ENCODE data around the gene PHTF1.

The PHTF1 gene

DNA sequence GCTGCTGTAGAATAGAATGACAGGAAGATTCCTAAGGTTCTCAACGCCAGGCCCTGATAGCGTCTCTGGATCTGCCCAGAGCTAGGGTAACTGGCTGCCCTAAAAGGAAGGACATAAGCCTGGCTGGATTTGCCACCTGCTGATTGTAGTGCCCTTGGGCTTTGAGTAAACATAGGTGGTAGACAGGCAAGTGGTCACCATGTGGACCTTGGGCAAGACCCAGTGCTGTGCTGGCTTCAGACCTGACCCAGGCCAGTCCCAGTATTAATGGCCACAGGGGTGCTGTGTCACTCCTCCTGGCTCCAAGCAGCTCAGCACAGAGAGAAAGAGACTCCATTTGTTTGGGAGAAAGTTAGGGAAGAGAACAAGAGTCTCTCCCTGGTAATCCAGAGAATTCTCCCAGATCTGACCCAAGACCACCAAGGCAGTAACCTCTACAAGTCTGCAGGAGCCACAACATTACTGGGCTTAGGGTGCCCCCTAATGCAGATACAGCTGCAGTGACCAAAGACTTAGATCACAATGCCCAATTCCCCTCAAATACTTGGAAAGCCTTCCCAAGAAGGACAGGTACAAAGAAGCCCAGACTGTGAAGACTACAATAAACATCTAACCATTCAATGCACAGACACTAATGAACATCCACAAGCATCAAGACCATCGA is 44.5 kb downstream of the PHTF1 start:
- DNase-seq = no peak

DNA sequence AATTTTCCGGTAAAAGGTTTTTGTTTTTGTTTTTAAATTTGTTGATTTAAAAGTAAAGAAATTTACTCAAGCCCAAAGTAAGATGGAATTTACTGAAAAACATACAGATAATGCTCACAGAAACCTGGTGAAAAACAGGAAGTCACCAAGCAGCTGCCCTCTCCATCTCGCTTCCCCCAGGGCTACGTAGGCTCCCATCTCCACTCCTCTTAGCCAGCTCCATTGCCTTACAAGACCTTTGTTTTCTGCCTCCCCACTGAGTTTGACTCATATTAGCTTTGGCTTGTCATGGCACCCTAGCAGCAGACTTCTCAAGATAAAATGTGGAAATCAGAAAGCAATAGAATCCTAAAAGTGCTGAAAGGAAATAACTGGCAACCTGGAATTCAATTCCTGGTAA is 57.9 kb downstream of the PHTF1 start:
- no peak for DNase-seq

DNA sequence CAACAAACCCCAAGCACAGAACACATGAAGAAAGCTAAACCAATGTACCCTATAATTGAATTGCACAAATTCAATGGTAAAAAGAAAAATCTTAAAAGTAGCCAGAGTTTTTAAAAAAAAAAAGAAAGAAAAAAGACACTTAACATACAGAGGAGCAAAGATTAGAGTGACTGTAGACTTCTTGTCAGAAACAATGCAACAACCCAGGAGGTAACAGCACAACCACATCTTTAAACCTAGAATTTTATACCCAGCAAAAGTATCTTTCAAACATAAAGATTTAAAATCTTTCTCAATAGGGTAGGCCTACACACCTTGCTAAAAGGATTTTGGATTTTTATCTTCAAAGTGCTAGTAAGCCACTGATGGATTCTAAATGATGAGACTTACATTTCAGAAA is 64.4 kb downstream of the PHTF1 start:
- DNase-seq = no peak

DNA sequence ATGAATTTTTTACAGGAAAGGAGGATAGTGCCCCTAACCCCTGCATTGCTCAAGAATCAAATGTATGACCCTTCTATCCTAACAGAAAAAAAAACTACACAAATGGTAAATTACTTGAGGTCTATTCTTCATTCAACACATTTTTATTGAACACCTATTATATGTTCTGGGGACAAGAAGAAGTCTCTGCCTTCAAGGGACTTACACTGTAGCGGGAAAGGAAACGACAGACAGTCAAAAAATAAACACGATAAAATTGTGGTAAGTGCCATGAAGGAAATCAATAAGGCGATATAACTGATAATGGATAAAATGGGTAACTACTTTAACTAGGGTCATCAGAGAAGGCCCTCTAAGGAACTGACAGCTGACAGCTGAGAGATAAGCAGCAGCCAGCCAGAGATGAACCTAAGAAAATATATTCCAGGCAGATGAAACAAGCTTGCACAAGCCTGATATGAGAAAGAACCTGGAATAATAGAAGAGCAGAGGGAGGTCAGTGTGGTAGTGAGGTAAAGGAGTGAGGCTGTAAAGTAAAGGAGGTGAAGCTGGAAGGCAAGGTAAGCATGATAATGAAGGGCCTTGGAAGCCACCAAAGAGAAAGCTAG is 66.4 kb downstream of the PHTF1 start:
- DNase-seq = no peak

DNA sequence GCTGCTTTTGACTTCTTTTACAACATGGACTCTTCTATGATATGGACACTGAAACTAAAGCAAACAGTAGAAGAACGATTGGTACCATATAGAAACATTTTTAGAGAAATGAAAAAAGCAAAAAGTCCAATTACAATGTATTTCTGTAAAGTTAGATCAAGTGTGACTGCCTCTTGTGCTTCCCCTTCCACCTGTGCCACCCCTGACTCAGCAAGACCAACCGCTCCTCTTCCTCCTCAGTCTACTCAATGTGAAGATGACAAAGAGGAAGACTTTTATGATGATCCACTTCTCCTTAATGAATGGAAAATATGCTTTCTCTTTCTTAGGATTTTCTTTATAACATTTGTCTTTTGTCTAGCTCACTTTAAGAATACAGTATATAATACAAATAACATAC is 66.9 kb downstream of the PHTF1 start:
- no peak for DNase-seq

DNA sequence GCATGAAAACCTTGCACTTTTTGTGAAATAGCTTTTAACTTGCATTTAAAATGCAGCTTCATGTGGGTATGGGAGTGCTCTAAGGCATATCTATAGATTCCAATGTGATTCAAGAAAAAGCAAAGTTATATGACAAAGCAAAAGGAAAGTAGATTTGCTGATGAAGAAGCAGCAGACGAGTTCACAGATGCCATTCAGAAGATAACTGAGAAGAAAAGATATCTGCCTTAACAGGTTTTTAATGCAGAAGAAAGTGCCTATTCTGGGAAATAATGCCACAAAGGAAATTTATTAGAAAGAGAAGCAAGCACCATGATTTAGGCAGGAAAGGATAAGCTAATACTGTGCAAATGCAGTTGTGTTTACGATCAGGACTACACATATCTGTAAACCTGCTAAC is 68.1 kb downstream of the PHTF1 start:
- no peak for DNase-seq

DNA sequence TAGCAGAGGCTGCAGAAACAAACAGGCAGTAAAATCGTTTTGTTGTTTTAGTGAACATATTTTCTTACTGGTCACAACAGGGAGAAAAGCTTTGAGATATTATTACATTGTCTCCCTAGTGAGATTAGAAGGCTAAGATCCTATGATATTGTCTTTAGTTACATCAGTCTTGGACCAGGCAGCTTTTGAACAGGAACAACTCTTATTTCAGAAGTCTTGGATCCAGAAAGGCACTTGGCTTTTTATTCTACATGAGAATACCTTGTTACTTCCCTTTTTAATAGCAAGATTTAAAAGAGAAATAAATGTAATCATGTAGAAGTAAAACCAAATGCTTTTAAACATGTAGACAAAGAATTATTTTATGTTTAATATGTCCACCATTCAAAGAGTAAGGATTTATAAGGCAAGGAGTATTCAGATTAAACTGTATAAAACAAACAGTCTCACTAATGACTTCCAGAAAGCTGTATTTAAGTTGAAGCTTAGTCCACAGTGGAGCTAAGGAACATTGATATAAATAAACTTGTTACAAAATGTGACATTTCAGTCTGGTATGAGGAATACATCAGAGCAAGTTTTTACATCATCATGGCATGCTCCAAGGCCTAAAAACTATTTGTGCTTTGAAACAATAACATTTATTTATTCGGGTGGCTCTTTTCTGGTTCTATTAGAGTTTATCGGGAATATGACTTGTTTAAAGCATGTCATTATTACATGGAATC is 72.2 kb downstream of the PHTF1 start:
- no peak for DNase-seq

DNA sequence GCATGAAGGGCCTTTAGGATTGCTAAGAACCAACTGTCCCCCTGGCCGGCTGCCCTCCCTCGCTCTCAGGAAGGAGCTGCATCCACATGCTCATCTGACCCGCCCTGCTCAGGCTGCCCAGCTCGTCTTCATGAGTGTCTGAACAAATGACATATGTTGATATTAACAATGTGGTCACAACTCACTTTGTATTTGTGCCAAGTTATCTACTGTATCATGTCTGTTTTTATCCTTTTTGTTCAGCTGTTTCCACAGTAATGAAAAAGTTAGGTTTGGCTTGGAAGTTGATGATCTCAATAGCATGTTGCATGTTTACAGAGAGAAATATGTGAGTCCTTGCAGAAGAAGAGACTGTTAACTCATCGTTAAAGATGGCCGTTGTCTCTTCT is 75.1 kb downstream of the PHTF1 start:
- no peak for DNase-seq

DNA sequence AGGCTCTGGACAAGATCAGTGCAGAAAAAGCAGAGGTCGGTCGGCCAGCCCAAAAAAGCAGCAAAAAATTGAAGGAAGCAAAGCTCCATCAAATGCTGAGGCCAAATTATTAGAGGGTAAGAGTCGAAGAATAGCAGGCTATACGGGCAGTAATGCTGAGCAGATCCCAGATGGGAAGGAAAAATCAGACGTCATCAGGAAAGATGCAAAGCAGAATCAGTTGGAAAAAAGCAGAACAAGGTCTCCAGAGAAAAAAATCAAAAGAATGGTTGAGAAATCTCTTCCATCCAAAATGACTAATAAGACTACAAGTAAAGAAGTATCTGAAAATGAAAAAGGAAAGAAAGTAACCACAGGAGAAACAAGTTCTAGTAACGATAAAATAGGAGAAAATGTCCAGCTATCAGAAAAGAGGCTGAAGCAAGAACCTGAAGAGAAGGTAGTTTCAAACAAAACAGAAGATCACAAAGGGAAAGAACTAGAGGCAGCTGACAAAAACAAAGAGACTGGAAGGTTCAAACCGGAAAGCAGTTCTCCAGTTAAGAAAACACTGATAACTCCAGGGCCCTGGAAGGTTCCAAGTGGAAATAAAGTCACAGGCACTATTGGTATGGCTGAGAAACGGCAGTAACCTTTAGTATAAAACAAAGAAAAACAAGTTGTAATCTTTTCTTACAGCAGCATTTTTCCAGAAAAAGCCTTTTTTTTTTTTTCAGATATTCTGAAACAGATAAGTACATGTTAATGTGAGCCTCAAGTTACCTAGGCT is 75.7 kb downstream of the PHTF1 start:
- no peak for DNase-seq

DNA sequence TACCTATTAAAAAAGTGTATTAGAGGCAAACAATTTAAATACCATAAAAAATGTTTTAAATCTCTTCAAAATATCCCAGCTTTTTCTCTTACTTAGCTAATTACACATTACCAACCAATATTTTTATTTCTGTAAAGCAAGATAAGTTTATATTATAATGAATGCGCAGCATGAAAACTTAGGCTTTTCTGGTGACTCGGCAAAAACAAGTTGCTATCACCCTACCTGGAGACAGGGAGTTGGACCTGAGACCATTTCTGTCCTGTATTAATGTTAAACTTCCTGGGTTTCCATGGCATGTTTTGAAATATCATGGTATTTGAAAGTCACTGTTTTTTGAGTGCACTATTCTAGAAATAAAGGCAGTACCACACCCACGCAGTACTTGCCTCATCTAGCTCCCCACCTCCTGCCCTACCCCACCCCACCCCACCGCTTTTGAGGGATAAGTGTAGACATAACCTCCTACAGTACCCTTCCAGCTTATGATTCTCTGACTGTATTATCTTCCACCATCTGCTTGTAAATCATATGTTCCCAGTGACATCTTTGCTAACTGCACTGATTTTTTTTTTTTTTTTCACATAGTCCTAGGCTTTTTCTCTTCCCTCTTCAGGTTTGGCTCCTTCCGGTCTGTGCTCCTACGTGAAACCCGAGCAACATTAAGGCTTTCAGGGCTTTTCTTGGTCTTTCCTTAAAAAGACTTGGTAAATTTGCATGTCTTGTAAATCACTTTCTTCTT is 77.5 kb downstream of the PHTF1 start:
- DNase-seq = no peak

DNA sequence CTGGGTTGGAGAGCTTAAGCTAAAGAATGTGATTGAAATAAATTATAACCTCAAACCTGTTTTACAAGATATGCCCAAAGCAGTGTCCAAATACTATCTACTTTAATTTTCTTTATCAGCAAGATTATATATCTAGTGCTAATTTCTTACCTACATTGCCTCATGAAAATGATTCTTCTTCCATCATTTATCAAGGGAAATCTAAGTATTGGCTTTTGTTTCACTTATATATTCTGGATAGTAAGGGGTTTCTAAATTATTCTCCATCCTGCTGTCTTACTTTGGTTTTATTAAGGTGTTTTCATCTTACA is 81.2 kb downstream of the PHTF1 start:
- DNase-seq = no peak

DNA sequence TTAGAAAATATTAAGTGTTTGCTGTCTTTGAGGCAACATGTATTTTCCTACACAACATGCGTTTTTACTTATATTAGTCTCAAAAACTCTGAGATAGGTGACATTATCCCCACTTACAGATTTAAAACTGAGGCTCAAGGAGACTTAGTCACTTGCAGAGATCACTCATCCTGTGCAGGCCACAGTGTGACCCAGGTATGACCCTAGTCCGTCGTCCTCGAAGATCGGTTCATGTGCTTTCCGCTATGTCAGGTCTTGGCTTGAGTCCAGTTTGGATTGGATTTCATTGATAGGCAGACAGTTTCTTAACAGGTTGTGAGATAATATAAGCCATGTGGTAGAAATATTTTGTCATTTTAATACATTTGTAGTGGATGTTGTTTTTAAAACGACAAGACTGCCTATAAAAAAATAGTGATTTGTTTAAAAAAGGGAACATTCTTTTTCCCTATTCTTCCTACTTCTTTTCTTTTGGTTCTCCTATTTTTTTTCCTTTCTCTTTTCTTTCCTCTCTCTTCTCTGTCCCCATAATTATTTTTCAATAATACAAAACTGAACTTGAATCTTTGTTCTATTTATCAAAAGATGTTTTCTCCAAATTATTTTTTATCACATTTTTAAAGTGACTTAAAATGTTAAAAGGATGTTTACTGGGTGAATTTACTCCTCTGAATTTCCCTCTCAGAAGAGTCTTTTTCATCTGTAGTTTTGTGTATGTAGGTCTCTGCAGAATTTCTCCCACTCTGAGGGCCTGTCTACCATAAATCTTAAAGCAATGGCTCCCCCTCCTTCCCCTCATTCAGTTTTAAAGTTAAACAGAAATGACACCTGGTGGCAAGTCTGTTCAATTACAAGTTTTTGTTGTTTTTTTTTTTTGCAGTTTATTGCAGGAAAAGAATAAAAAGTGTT is 81.8 kb downstream of the PHTF1 start:
- no peak for DNase-seq

DNA sequence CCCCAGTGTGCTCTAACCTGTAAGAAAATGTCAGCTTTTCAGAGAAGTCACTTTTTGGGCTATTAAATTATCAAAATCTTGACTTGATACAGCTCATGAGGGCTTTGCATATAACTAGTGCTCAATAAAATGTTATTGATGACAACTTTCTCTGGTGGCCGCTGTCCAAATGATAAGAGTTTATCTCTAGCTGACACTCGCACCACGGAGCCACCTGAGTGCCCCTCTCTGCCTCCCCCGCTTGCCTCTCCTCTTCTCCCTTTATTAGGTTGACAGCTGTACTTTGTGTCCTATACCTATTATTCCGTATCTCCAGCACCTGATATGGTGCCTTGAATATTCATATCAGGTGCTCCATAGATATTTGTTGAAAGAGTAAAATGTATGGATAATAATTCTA is 82.8 kb downstream of the PHTF1 start:
- no peak for DNase-seq

DNA sequence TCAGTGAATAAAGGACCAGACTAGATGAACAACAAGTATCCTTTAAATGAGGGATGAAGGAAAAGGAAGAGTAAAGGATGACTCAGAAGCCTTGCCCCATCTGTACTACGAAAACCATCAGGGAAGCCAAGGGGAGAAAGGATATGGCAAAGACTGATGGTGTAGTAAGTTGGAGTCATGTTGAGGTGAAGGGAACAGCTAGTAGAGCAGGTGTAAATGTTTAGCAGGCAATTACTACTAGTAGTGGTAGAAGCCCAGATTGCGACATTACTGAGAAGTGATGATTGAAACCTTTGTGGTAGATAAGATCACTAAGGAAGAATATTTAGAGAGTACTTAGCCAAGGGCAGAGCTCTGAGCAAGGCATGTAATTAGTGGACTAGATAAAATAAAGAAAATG is 84.0 kb downstream of the PHTF1 start:
- no peak for DNase-seq

DNA sequence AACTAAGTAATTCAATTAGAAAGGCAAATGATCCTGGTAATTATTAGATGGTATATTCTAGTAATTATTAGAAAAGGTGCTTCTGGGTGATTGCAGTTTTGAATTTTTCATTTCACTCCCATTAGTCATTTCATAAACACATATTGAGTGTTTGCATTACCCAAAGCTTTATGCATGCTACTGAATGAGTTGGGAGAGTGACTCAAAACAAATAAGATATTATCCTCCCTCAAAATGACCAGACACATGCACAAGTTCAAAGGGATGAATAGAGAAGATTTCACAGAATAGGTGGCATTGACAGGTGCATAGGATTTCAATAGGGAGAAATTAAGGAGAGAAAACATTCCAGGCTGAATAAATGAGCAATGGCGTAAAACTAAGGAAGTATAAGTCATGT is 84.7 kb downstream of the PHTF1 start:
- DNase-seq = no peak

DNA sequence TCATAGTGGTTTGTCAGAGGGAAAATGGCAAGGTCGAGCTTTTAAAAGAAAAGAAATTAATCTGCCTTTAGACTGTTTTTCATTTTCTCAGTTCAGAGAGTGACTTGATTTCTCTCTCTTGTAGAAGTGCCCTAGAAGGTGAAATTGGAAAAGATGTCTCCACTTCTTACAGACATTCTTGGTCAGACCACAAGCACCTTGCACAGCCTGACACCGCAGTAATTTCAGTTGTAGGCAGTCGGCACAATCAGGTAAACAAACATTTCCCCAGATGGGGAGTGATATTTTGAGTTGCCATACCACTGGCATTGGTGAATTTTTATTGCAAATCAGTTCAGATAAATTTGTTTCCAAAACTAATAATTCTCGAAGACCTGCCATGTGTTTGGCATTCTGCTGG is 86.8 kb downstream of the PHTF1 start:
- no peak for DNase-seq

DNA sequence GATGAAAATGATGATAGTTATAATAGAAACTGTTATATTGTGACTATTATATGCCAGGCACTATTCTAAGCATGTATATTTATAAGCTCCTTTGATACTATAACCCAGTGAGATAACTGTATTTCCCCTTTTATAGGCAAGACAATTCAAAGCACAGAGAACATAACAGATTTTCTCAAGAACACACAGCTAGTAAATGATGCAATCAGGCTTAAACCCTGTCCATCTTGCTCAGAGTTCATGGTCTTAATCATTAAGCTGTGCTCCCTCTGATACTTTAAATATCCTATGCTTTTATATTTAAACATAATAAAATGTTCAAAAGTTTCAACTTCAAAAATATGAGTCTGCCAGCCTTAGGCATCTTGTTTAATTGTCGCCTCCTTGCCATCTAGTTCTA is 88.6 kb downstream of the PHTF1 start:
- DNase-seq = no peak

DNA sequence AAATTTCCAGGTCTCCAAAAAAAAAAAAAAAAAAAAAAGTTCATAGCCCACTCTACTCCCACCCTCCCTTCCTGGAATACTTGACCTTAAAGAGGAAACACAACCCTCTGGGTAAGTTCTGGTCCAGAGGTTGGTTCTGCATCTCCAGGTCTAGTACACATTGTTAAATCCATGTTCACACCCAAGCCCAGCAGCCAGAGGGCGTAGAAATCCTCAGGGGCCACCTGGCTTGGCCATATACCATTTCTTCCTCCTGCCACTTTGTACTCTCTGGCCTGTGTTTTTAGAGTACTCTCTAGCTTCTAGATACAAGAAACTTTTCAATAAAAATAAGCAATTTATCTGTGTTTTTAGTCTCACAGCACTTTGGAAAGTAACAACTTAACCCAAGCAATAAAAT is 89.3 kb downstream of the PHTF1 start:
- no peak for DNase-seq

DNA sequence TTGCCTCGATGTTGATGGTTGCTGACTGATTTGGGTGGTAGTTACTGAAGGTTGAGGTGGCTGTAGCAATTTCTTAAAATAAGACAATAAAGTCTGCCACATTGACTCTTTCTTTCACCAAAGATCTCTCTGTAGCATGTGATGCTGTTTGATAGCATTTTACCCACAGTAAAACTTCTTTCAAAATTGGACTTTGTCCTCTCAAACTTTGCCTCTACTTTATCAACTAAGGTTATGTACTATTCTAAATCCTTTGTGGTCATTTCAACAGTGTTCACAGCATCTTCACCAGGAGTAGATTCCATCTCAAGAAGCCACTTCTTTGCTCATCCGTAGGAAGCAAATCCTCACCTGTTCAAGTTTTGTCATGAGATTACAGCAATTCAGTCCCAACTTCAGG is 93.2 kb downstream of the PHTF1 start:
- DNase-seq = no peak

DNA sequence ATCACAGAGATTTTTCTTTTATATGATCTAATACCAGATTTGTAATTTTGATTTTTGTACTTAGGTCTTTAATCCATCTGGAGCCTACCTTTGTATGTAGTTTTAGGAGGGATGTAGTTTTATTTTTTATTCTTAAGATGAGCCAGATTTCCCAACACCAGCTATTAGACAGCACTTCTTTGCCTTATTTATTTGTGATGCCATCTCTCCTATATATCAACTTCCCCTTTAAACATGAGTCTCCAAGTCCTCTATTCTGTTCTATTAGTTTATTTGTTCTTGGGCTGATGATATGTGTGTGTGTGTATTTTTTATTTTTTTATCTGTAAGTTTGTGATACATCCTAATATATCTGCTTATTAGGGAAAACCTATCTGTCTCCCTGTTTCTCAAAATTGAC is 94.2 kb downstream of the PHTF1 start:
- DNase-seq = no peak

DNA sequence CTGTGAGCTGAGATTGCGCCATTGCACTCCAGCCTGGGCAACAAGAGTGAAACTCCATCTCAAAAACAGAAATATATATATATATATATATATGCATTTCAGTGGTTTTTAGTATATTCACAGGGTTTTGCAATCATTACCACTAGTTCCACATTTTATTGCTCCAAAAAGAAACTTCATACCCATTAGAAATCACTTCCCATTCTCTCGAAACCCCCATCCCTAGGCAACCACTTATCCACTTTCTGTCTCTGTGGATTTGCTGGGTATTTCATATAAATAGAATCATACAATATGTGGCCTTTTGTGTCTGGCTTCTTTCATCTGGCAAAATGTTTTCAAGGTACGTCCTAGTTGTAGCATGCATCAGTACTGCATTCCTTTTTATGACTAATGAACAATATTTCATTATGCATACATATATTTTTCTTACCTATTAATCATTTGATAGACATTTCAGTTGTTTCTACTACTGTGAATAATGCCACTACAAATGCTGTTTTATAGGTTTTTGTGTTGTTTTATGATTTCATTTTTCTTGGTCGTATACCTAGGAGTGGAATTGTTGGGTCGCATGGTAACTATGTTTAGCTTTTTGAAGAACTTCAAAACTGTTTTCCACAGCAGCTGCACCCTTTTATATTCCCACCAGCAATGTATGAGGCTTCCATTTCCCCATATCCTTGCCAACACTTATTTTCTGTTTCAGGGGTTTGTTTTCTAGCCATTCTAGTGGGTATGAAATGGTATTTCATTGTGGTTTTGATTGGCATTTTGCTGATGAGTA is 95.9 kb downstream of the PHTF1 start:
- no peak for DNase-seq
